HG02852 (cell line): ENCODE results near the gene DERL3.

Experiments
- ATAC-seq: cut with Tn5 transposase; IDR thresholded peaks from one replicate; pipeline ENCODE4 v1.9.1; 2021; ENCODE audit warnings: mild to moderate bottlenecking, moderate library complexity; ENCODE audit not compliant: unreplicated experiment

The DERL3 gene

GRCh38 chr22:23847991-23848864 lies 9.4 kb upstream of the DERL3 start:
- no peak for ATAC-seq

GRCh38 chr22:23847310-23847920 lies 8.6 kb upstream of the DERL3 start:
- ATAC-seq = no peak

DNA sequence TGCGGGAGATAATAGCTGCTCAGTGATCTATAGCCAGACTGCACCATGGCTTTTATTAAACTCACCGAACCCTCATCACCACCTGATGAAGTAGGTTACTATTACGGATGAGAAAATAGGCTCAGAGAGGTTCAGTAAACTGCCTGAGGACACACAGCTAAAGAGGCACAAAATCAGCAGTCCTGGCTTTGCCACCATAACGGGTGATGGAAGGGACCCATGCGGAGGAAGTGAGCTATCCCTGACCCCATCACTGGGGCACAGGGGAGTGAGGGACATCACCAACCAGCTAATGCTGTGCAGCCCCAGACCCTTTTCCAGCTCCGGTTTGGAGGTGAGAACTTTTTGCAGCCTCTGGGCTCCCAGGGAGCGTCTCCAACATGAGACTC lies 7.3 kb upstream of the DERL3 start:
- no peak for ATAC-seq

- no peak for ATAC-seq
These were observed 6.7 kb upstream of the DERL3 start for GRCh38 chr22:23845265-23846080.

- ATAC-seq = no peak
These were observed 6.0 kb upstream of the DERL3 start for GRCh38 chr22:23844739-23845202.

GRCh38 chr22:23842599-23842998 lies 3.8 kb upstream of the DERL3 start:
- no peak for ATAC-seq

DNA sequence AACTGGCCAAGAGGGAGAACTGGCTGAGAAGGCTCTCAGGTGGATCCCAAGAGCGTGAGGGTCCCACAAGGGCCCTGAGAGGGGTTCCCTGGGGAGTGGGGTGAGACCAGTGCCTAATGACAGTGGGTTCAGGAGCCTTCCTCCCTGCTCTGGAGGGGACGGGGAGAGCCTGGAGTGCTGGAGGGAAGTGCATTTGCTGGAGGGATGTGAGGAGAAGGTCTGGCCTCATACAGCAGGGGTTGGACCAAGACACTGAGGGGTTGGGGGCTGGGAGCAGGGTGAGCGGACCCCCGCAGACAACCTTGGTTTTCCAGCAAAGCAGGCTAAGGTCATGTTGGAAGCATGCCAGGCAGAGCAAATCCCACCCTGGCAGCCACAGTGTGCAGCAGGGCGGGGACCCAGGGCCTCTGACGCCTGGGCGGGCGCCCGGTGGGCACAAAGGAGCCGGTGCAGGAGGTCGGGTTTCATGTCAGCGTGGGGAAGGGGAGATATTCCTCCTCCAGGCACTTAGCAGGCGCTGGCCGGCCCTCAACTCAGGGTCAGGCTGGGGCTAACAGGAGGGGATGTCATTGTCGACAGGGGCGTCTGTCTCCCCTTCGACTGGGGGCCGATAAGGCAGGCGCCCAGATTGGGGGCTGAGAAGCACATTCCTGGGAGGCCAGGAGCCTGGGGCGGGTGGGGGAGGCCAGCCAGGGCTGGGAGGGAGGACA lies 3.1 kb upstream of the DERL3 start:
- no peak for ATAC-seq

- ATAC-seq = no peak
These were observed 2.5 kb upstream of the DERL3 start for GRCh38 chr22:23841292-23841691.

- no peak for ATAC-seq
These were observed 1.2 kb upstream of the DERL3 start for GRCh38 chr22:23840026-23840425.

DNA sequence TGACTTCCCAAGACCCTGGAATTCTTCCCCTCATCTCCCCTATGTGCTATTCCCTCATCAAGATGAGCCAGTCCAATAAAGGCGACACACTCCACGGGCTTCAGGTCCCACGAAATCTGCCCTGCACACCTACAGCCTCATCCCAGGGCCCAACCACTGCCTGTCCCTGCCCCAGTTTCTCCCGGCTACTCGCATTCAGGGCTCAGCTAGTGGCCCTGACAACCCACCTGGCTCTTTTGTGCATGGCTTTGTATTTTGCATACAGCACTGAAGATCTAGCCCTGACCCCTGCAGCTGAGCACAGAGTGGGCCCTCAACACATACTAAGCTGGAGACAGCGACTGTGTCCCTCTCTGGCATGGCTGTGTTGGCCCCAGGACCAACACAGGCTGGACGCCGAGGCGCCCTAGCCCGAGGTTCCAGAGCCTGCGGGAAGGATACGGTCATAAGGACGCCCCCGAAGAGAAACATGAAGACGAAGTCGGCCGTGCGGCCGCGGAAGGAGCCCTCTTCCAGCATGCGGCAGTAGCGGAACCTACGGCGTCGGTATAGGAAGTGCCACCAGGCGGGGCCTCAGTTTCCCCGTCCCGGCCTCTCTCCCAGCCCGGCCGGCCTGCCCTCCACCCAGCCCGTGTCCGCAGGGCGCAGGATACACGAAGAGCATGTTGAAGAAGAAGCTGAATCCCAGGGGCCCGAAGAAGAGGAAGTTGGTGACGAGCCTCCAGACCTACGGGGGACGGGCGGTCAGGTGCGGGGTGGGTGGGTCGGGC lies 710 bp downstream of the DERL3 start:
- ATAC-seq = no peak

DNA sequence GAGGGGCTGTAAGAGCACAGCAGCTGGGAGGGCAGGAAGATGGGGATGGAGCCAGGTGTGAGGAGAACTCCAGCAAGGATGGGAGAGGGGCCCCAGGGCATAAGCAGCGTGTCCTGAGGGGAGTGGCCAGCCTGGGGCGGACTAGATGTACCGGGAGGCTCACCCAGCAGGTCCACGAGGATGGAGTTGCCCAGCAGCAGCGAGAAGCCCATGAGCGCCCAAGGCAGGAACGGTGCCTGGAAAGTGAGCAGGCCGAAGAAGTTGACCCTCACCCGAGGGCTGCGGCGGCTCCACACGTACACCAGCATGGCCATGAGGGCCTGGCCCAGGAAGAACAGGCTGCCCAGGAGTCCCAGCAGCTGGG lies 1.3 kb downstream of the DERL3 start:
- no peak for ATAC-seq

DNA sequence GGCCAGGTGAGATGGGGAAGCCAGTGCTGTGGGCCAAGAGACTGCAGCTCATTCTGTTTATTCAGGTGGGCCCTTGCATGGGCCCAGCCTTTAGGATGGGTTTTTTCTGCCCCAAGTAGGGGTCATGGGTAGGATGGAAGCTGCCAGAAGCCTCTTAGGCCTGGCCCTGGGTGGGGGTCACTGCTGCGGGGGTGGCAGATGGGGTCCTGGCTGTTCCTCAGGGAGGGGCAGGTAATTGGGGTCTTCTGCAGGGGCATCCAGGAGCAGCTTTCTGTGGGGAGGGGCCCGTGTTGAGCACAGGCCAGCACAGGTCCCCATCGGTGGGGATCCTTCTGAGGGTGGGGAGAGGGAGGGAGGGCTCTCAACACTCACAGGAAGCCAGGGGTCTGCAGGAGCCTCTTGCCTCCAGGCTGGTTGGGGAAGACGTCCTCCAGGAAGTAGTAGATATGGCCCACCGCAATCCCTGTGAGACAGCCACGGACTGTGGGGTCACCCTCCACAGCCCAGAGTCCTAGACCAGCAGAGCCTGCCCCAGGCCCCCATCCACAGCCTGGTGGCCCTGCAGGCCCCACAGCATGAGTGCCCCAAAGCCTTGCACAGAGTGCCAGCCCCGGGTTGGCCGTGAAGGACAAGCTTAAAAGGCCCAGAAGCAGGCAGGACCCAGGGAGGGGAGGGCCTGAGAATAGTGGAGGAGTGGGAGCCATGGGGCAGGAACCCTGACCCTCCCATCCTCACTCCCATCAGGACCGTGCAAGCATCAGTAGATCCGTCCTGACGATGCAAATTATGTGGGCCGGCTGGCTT lies 1.9 kb downstream of the DERL3 start:
- ATAC-seq = no peak

GRCh38 chr22:23836281-23836680 lies 2.5 kb downstream of the DERL3 start:
- ATAC-seq = no peak

DNA sequence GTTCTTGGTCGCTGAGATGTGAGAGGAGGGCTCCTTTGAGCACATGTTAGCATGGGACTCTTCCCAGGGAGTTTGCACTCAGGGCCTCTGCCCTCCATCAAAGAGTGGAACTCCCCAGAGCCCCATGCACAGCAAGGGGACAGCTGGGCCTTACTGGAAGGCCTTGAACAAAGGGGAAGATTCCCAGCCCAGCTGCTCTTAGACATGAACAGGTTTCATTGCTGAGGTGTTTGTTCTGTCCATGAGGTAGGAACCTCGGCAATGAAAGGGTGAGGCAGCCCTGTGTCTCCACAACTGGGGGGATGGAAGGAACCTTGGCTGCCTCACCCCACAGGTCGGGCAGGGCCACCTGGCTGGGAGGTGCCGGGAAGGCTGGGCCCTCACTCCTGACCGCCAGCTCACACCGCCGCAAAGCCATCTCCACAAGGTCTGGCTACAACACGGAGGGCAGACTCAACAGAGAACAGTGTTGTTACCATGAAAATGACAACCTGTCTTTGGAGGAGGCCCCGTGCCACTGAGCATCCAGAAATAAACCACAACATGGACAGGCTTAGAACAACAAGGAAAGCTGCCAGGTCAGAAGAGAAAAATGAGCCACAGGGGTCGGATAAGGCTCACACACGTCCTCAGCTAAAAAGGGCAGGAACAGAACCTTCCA lies 3.2 kb downstream of the DERL3 start:
- ATAC-seq = no peak

GRCh38 chr22:23834793-23835483 lies 3.9 kb downstream of the DERL3 start:
- no peak for ATAC-seq

DNA sequence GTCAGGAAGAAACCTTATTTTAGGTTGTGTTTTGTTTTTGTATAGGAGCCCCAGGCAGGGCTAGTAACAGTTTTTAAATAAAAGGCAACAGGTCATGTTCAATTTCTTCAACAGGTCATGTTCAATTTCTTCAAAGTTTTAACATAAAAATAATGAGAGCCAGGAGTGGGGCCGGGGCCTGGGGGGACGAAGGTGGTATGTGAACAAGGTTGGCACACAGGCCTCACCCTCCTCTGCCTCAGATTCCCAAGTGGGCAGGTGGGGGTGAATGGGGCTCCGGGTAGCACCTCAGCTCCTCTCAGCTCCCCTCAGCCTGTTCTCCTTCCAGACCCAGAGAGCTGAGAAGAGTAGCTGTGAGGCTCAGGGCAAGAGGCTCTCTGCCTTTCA lies 4.4 kb downstream of the DERL3 start:
- no peak for ATAC-seq

DNA sequence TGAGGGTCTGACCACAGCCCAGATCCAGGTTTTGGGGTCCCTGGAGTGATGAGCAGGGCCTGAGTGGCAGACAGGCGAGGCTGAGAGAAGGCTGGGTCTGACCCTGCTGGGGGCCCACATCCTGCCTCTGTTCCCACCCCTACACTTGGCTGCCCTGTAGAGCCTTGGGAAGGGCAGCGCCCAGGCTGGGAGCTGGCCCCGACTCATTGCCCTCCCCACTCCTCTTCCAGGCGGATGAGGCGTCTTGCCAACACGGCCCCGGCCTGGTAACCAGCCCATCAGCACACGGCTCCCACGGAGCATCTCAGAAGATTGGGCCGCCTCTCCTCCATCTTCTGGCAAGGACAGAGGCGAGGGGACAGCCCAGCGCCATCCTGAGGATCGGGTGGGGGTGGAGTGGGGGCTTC lies 4.9 kb downstream of the DERL3 start:
- ATAC-seq = no peak

DNA sequence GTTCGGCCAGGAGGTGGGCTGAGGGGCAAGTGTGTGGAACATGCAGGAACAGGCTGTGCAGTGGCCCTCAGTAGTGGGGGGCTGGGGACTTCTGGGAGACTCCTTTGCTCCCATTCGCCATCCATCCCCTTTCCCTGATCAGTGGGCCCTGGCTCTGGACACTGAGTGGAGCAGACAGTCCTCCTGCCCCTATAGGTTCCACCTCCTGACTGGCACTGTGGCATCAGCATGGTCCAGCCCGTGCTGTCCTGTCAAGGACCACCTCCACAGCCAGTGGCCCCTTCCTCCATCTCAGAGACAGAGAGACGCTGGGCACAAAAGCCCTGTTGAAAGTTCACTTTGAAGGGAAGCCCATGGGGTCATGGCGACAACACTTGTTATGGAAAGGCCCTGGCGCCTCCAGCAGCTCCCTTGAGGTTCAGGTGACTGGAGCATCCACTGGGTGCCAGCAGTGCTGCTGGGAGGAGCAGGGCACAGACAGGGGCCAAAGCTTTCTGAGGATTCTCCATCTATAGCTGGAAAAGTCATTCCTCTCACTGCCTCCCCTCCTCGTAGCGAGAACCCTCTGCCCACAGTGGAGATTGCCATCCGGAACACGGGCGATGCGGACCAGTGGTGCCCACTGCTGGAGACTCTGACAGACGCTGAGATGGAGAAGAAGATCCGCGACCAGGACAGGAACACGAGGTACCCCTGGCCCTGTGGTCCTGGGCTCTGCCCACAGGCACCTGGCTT lies 5.6 kb downstream of the DERL3 start:
- ATAC-seq = no peak
